HG03521 (cell line): Measurements from ENCODE around the gene MORC2.

ENCODE experiments used
- ATAC-seq: cut with Tn5 transposase; IDR thresholded peaks from one replicate; pipeline ENCODE4 v1.9.1; 2021; ENCODE audit warnings: mild to moderate bottlenecking, moderate library complexity; ENCODE audit not compliant: unreplicated experiment

The MORC2 gene

GRCh38 chr22:30949934-30950660, 18.5 kb downstream of the MORC2 start:
- ATAC-seq: no peak

DNA sequence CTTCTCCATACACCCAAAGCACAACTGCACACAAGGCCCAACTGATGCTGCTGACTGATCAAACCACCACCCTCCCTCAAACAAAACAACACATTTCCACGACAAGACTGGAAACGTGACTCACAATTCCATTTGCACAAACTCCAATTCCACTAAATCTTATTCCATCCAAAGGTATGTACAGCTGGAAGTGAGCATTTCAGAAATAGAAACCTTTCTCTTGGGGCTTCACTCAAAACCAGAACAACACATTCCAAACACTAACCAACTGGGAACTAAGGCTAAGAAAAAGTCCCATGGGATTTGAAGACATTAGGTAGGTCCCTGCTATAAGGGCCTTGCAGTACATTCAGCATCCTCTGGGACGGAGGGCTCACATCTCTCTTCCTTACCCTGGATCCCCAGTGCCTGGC, 19.6 kb downstream of the MORC2 start:
- no peak for ATAC-seq

DNA sequence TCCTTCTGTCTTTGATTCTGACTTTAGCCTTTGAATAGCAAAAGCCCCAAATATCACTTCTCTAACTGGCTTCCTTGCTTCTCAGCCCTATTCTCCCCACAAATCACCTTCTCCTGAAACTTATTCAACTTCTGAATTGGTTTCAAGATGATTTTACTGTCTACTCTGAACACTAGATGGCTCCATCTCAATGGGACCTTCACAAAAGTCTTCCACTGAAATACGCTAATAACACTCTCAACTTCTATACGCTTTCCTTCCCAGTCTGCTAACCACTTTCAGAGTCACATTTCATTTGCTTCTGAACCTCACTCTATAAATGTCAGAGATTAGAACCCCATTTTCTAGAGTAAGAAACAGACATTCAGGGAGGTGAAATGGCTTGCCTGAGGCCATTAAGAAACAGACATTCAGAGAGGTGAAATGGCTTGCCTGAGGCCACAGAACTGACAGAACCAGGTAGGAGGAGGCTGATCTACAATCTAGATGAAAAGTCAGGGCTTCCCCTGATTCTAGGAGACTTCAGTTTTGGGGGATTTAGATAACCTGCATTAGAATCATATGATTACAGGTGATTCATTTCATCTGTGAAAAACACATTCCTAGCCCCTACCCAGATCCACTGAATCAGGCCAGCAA, 20.6 kb downstream of the MORC2 start:
- no peak for ATAC-seq

DNA sequence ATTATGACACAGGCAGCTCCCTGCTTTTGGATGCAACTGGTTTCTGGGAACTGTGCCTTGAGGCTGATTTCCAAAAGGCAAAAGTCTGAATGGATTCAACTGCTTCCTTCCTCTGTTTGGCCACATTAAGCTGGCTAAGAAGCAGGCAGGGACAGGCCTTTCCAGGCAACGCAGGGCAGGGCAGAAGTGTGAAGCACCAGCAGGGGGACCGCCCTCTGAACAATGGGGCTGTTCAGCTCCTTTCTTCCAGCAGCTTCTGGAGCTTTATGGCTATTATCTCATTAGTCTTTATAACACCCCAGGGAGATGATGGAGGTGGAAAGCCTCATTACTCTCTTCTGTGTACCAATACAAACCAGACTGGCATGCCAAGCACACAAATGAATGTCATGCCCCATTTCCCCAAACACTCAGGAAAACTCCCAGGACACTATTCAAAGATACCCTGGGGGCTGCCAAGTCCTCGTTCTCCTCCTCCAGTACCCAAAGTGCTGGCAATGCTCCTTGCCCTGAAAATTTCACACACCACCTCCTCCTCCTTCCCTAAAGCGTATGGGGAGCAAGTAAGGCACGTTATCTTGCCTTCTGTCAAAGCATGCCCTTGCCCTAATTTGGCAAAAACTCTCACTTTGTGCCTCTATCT, 21.3 kb downstream of the MORC2 start:
- ATAC-seq: no peak

- no peak for ATAC-seq
Observed at GRCh38 chr22:30946354-30946753, 22.2 kb downstream of the MORC2 start.

GRCh38 chr22:30945653-30946052, 22.9 kb downstream of the MORC2 start:
- ATAC-seq: no peak

- no peak for ATAC-seq
Observed at GRCh38 chr22:30944986-30945385, 23.6 kb downstream of the MORC2 start.

DNA sequence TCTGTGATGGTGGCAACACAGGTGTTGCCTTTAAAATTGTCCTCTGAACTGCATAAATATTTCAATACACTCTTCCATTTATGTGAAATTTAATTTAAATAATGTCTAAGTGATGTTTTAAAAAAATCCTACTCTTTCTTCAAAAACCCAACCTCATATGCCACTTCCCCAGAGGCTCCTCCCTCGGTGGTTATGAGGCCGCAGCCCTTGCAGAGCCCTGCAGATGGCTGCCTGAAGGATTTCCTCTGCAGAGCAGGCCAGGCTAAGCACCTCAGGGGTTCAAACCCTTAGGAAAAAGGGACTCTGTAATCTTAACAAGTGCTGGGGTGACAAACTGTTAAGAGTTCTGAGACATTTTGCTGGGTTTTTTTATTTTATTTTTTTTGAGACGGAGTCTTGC, 25.2 kb downstream of the MORC2 start:
- no peak for ATAC-seq

DNA sequence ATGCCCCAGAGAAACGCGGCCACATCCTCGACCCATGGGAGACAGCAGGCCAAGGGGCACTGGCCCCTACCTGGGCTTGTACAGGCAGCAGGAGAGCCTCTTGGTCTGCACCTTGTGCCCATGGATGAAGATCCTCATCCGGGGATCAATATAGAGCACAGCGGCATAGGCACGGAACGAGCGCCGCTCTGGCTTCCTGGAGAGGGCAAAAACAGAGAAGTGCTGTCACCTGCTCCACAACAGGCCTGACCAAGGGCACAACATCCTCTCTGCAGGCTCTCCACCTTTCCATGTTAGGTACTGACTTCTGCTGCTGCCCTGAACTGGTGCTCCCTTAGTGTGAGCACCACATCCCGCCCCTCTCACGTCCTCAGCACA, 27.2 kb downstream of the MORC2 start:
- ATAC-seq: no peak

DNA sequence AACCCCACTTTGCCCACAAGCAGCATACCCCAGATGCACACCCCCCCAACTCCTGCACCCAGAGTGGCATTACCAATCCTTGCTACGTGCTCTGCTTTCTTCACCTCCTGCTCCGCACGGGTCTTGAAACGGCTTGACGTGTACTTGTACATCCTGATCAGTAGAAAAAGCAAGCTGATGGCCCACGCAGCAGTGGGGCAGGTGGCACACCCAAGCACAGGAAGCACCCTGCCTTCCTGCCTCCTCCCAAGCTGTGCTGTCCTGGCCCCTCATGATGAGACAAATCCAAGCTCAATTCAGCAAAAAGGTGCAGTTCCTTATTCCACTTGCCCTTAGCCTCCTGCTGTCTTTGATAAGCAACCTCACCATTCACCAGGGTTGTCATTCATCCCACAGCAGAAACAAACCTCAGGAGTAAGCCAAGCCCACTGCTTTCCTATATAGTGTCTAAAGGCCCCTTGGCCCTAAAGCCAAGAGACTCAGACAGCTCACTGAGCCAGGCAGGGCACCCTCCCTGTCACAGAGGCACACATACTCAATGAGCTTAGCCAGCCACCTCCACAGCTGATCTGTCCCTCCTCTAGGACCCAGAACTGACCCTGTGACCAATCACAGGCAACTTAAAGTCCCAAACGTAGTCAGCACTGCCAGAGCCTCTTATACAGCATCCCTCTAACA, 27.8 kb downstream of the MORC2 start:
- no peak for ATAC-seq

- no peak for ATAC-seq
Observed at GRCh38 chr22:30934053-30934452, 34.5 kb downstream of the MORC2 start.

- ATAC-seq: no peak
Observed at GRCh38 chr22:30933457-30933856, 35.1 kb downstream of the MORC2 start.

GRCh38 chr22:30932661-30933060, 35.9 kb downstream of the MORC2 start:
- ATAC-seq: no peak

GRCh38 chr22:30931541-30932300, 36.9 kb downstream of the MORC2 start:
- ATAC-seq: no peak

DNA sequence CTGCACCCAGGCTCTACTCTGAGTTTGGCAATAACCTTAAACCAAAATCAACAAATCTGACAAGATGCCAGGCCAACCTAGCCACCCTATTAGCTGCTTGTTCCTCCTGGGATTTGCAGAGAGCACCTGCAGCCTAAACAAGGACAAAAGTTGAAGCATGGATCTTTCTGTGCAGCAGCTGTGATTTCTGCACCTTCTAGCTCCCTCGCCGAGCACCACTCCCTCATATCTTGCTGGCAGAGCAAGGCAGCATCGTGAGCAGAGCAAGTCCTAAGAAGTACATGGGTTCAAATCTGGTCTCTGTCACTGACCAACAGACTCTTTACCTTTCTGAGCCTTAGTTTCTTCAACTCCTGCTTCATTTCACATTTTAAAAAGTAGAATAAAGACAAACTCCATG, 38.3 kb downstream of the MORC2 start:
- ATAC-seq: no peak

DNA sequence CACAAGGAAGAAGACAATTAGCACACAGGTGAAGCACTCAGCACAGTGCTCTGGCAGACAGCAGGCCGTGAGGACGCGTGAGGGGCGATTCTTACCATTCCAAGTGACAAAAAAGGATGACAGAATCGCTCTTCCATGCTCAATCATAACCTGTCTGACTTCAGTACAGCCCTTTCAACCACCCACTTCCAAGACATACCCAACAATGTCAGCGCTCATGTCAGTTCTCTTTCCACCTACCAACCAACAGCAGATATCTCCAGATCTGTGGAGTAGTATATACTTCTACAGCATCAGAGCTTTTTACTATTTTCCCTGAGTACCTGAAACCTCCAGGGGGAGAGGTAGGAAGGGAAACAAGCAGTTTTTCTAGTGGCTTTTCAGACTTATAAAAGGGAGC, 40.2 kb downstream of the MORC2 start:
- no peak for ATAC-seq

GRCh38 chr22:30927806-30928205, 40.8 kb downstream of the MORC2 start:
- no peak for ATAC-seq

DNA sequence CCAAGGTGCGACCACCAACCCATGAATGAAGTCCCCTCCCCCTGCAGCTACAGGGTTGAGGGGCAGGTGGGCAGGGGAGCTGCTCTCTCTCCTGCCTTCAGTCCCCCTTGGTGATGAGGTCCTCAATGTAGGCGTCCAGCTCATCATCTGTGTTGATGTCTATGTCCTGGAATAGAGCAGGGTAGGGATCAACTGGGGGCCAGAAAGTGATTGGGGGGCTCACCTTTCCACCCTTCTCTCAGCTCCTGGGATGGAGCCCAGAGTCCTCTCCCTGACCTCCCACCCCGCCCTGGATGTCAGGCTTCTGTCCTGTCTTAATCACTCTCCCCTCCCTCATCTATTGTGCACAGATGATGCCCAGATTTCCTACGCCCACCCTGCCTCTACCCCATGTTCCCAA, 41.9 kb downstream of the MORC2 start:
- ATAC-seq: no peak

DNA sequence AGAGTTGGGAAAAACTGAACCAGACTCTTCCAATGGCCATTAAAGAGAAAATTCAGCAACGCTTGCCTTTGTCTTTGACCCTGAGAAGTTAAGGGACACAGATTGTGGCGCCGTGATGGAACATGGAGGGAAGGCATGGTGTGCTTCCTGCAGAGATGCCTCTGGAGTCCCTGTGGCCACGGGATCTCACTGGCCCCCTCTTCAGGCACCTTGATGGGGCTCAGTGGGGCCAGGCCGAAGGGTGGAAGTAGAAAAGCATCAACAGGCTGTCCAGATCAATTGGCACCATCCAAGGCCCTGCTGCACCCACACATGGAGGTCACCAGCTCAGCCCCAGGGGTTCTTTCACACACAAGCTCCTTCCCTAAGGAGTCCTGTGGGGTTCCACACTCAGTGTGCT, 42.9 kb downstream of the MORC2 start:
- ATAC-seq: no peak

DNA sequence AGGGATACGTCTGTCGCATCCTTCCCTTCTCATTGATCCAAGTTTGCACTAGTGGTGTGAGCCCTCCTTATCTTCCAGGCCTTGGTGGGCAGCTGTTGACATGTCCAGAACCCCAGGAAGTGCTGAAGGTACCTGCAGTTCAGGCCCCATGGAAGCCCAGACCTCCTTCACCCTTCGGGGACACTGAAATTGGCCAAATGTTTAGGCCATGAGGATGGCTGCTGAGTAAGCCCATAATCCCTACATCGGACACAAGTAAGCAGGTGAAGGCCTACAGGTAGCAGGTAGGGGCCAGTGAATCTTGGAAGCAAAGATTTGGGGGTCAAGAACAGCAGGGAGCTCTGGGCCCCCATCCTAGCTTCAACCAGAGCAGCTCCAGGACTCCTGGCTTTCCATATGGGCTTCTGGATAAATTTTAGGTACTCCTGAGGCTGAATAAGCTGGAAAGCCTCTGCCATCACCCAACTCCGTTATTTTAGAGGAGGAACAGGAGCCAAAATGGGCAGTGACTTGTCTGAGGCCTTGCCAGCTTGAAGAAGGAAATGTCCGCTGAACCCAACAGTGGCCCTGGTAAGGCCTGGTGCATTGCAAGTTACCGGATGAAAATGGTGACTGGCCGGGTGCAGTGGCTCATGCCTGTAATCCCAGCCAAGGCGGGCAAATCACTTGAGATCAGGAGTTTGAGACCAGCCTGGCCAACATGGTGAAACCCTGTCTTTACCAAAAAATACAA, 45.2 kb downstream of the MORC2 start:
- no peak for ATAC-seq
